ENCODE measurements around the gene ADGB. TPM values are rescaled to one million over a fixed set of nuclear protein-coding genes. Genes with fewer than 3 reads are reported as not detected.
"Not testable (repeated sequence)": the region's sequence is repeated elsewhere in the genome, so short reads cannot be mapped to it uniquely, and the experiment has no call there.

The ADGB gene
- polyA plus RNA-seq, 3 donors from 2014 or later = not detected

- Mint-ChIP-seq H3K36me3 (no peaks in the 10 kb centered on the region), H3K27ac (no peak overlapping the region), H3K4me3 (no peak overlapping the region), H3K4me1 (no peaks in the 10 kb centered on the region), H3K27me3 (ENCODE audit: low read depth in 3 of 3) (peaks cover 0 to 1% (median 0%) of the 10 kb centered on the region in 3 donors), H3K9me3 (peaks cover 2 to 13% (median 6%) of the 10 kb centered on the region in 6 donors)
- no peak for DNase-seq
These were observed 193.2 kb downstream of the ADGB start for GRCh38 chr6:146791930-146792329.

- H3K27me3 Mint-ChIP-seq (ENCODE audit: low read depth in 3 of 3); H3K4me3 Mint-ChIP-seq; H3K27ac Mint-ChIP-seq; H3K36me3 Mint-ChIP-seq; DNase-seq; H3K4me1 Mint-ChIP-seq: not testable (repeated sequence)
- peaks cover 2 to 13% (median 6%) of the 10 kb centered on the region in 6 donors for H3K9me3 Mint-ChIP-seq
These were observed 194.4 kb downstream of the ADGB start for GRCh38 chr6:146793218-146793617.

DNA sequence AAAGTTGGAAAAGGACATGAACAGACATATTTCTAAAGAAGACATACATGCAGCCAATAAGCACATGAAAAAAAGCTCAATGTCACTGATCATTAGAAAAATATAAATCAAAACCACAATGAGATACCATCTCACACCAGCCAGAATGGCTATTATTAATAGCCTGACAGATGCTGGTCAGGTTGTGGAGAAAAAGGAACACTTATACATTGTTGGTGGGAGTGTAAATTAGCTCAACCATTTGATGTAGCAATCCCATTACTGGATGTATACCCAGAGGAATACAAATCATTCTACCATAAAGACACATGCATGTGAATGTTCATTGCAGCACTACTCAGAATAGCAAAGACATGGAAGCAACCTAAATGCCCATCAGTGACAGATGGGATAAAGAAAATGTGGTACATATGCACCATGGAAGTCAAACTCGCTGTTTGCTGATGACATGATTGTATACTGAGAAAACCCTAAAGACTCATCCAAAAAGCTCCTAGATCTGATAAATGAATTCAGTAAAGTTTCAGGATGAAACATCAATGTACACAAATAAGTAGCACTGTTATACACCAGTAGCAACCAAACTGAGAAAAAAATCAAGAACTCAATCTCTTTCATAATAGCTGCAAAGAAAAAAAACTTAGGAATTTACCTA, 196.8 kb downstream of the ADGB start:
- no peak for DNase-seq
- peaks cover 0 to 1% (median 0%) of the 10 kb centered on the region in 3 donors for H3K27me3 Mint-ChIP-seq (ENCODE audit: low read depth in 3 of 3)
- H3K4me3 Mint-ChIP-seq = no peak overlapping the region
- no peaks in the 10 kb centered on the region for H3K4me1 Mint-ChIP-seq
- peaks cover 2 to 13% (median 6%) of the 10 kb centered on the region in 6 donors for H3K9me3 Mint-ChIP-seq
- no peak overlapping the region for H3K27ac Mint-ChIP-seq
- no peaks in the 10 kb centered on the region for H3K36me3 Mint-ChIP-seq

- not testable (repeated sequence) for H3K27ac Mint-ChIP-seq; DNase-seq; H3K36me3 Mint-ChIP-seq; H3K4me1 Mint-ChIP-seq; H3K9me3 Mint-ChIP-seq; H3K27me3 Mint-ChIP-seq (ENCODE audit: low read depth in 3 of 3); H3K4me3 Mint-ChIP-seq
These were observed 204.4 kb downstream of the ADGB start for GRCh38 chr6:146803167-146803566.

DNA sequence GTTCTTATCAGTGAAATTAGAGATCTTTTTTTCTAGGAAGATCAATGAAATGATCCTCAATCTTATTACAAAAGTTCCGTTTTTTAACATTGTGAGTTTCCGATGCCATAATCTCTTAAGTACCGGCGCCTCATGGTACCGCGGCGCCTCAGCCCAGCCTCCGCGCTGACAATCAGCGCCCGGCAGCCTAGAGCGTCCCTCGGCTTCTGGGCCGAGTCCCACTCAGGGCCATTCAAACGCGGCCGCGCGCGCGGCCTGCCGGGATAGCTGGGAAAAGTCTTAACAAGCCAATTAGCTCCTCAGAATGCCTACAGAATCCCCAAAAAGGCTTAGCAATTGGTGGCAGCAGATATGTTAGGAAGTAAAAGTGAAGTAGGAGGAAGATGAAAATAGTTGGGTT, 204.8 kb downstream of the ADGB start:
- no peaks in the 10 kb centered on the region for H3K4me1 Mint-ChIP-seq
- no peak for DNase-seq
- peaks cover 0 to 3% (median 2%) of the 10 kb centered on the region in 3 donors for H3K27me3 Mint-ChIP-seq (ENCODE audit: low read depth in 3 of 3)
- H3K36me3 Mint-ChIP-seq = no peaks in the 10 kb centered on the region
- no peak overlapping the region for H3K27ac Mint-ChIP-seq
- peaks cover 0 to 9% (median 2%) of the 10 kb centered on the region in 6 donors for H3K9me3 Mint-ChIP-seq
- no peak overlapping the region for H3K4me3 Mint-ChIP-seq

GRCh38 chr6:146805546-146806325, 207.0 kb downstream of the ADGB start:
- Mint-ChIP-seq H3K27me3 (ENCODE audit: low read depth in 3 of 3) (peaks cover 0 to 3% (median 2%) of the 10 kb centered on the region in 3 donors), H3K9me3 (peaks cover 0 to 7% (median 2%) of the 10 kb centered on the region in 6 donors), H3K27ac (no peak overlapping the region), H3K4me1 (no peaks in the 10 kb centered on the region), H3K4me3 (no peak overlapping the region), H3K36me3 (no peaks in the 10 kb centered on the region)
- DNase-seq = no peak

GRCh38 chr6:146809014-146809413, 210.2 kb downstream of the ADGB start:
- not testable (repeated sequence) for H3K27ac Mint-ChIP-seq; DNase-seq; H3K4me1 Mint-ChIP-seq; H3K27me3 Mint-ChIP-seq (ENCODE audit: low read depth in 3 of 3); H3K4me3 Mint-ChIP-seq; H3K36me3 Mint-ChIP-seq; H3K9me3 Mint-ChIP-seq

GRCh38 chr6:146812811-146813321, 214.1 kb downstream of the ADGB start:
- not testable (repeated sequence) for DNase-seq, H3K36me3 Mint-ChIP-seq

GRCh38 chr6:146813554-146813953, 214.8 kb downstream of the ADGB start:
- Mint-ChIP-seq H3K27ac (no peak overlapping the region), H3K27me3 (ENCODE audit: low read depth in 3 of 3) (peaks cover 0 to 2% (median 2%) of the 10 kb centered on the region in 3 donors), H3K4me1 (no peaks in the 10 kb centered on the region), H3K9me3 (peaks cover 0 to 5% (median 0%) of the 10 kb centered on the region in 6 donors), H3K4me3 (no peak overlapping the region), H3K36me3 (no peaks in the 10 kb centered on the region)
- no peak for DNase-seq

More at GRCh38 chr6:146812811-146813321, 214.1 kb downstream of the ADGB start:
- not testable (repeated sequence) for H3K4me1 Mint-ChIP-seq; H3K4me3 Mint-ChIP-seq; H3K9me3 Mint-ChIP-seq; H3K27ac Mint-ChIP-seq; H3K27me3 Mint-ChIP-seq (ENCODE audit: low read depth in 3 of 3)

DNA sequence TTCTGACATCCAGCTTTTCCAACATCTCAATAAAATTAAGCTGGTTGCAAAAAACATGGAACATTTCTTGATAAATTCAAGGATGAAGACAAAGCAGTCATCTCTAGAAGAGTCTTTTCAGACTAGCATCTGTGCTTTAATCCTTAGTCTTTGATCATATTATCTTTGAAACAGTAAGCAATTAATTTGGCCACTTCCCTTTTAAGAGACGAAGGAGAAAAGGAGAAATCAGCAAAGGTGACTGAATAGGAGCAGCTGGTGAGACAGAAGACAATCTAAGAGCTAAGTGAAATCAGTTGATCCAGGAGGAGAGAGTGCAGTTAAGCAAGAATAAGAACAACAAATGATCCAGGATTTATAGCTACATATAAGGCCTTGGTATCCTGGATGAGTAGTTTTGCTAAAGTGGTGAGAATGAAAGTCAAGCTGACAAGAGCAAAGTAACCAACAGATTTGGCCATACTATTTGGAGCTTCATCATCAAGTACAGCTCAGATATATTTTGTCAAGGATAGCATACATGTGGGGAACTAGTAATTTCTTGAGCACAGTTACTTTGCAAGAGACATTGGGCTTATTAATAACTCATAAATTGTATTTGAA, 215.5 kb downstream of the ADGB start:
- Mint-ChIP-seq H3K27me3 (ENCODE audit: low read depth in 3 of 3) (peaks cover 0 to 2% (median 2%) of the 10 kb centered on the region in 3 donors), H3K4me3 (no peak overlapping the region), H3K9me3 (peaks cover 0 to 6% (median 0%) of the 10 kb centered on the region in 6 donors), H3K36me3 (no peaks in the 10 kb centered on the region), H3K27ac (no peak overlapping the region), H3K4me1 (no peaks in the 10 kb centered on the region)
- DNase-seq = no peak

DNA sequence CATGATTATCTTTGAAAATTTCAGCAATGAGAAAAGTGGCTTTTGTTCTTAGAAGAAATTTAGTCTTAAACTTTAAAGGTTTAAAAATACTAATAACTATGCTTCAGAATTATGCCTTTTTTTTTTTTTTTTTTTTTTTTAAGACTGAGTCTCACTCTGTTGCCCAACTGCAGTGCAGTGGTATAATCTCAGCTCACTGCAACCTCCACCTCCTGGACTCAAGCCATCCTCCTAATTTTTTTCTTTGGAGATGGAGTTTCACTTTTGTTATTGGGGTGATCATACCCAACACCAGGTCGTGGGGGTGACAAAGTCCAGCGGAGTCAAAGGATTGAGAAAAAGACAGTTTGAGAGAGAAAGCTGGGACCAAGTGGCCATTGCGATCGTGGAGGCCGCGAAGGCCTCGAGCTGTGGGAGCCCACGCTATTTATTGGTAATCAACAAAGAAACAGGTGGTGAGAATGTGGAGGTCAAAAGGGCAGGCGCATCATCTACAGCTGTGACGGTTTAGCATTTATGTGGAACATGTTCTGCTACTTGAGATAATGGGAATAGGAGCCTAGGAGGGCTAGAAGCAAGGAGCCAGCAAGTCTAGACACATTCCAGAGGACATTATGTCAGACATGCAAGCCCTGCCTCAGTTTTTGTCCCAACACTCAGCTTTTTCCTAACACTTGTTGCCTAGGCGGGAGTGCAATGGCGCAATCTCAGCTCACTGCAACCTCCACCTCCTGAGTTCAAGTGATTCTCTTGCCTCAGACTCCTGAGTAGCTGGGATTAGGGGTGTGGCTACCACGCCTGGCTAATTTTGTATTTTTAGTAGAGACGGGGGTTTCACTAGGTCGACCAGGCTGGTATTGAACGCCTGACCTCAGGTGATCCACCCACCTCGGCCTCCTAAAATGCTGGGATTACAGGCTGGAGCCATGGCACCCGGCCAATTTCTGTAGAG, 217.0 kb downstream of the ADGB start:
- not testable (repeated sequence) for H3K4me1 Mint-ChIP-seq; H3K9me3 Mint-ChIP-seq; H3K27ac Mint-ChIP-seq; H3K36me3 Mint-ChIP-seq; H3K27me3 Mint-ChIP-seq (ENCODE audit: low read depth in 3 of 3); DNase-seq; H3K4me3 Mint-ChIP-seq

GRCh38 chr6:146819596-146820320, 221.0 kb downstream of the ADGB start:
- Mint-ChIP-seq H3K27me3 (ENCODE audit: low read depth in 3 of 3) (peaks cover 0 to 2% (median 2%) of the 10 kb centered on the region in 3 donors), H3K9me3 (peaks cover 0 to 7% (median 0%) of the 10 kb centered on the region in 6 donors), H3K36me3 (no peaks in the 10 kb centered on the region), H3K4me1 (no peaks in the 10 kb centered on the region), H3K27ac (no peak overlapping the region), H3K4me3 (no peak overlapping the region)
- no peak for DNase-seq
